Mucosa of stomach (tissue), 1 donor: ENCODE results near the gene NRTN.
A peak's percentile ranks its signal among the peaks of the same experiment; 100 is the strongest.

Source experiments
- H3K27me3 ChIP-seq: one replicate; pipeline ENCODE4 v1.7.0; 2013; ENCODE audit warnings: mild to moderate bottlenecking, low read length; ENCODE audit not compliant: control insufficient read depth, insufficient read depth
- H3K36me3 ChIP-seq: one replicate; pipeline ENCODE4 v1.7.0; 2013; ENCODE audit warnings: low read length; ENCODE audit not compliant: control insufficient read depth, insufficient read depth
- H3K4me1 ChIP-seq: one replicate; pipeline ENCODE4 v1.7.0; 2013; ENCODE audit warnings: mild to moderate bottlenecking, low read length; ENCODE audit not compliant: control insufficient read depth, insufficient read depth
- H3K4me3 ChIP-seq: one replicate; pipeline ENCODE4 v1.7.0; 2013; ENCODE audit warnings: low read length
- H3K9ac ChIP-seq: one replicate; pipeline ENCODE4 v1.7.0; 2013; ENCODE audit warnings: mild to moderate bottlenecking, low read length, moderate library complexity
- H3K9me3 ChIP-seq: one replicate; pipeline ENCODE4 v1.7.0; 2013; ENCODE audit warnings: mild to moderate bottlenecking, low read length, moderate library complexity; ENCODE audit not compliant: control insufficient read depth
- donor health status: Pancreatic carcinoma.

Gene NRTN

DNA sequence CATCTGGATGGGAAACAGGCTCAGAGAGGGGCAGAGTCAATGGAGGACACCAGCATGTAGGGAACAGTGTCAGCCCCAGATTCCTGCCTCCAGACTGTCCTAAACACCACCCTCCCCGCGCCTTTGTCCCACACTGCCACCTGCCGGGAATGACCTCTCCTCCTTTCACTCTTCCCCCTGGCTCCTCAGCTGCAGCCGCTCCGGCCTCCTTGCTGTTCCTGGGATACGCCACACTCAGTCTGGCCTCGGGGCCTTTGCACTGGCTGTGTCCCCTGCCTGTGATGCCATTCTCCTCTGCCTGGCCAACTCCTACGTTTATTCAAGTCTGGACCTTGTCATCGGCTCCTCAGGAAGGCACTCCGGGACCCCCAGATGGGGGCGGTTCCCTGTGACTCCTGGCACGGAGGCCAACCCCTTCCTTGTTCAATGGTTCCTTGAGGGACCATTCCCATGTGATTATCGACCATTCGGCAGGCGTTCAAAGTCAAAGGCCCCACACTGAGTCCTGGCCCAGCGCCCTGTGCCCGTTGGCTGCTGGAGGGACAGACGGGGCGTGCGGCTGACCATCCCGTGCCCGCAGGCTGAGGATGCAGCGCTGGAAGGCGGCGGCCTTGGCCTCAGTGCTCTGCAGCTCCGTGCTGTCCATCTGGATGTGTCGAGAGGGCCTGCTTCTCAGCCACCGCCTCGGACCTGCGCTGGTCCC is 18.9 kb downstream of the NRTN start:
- H3K9ac ChIP-seq: no peak overlapping the region
- H3K9me3 ChIP-seq: no peaks in the 10 kb centered on the region
- no peak overlapping the region for H3K4me3 ChIP-seq
- no peaks in the 10 kb centered on the region for H3K36me3 ChIP-seq
- H3K27me3 ChIP-seq: peaks cover 5% of the 10 kb centered on the region
- H3K4me1 ChIP-seq: peaks cover 21% of the 10 kb centered on the region

DNA sequence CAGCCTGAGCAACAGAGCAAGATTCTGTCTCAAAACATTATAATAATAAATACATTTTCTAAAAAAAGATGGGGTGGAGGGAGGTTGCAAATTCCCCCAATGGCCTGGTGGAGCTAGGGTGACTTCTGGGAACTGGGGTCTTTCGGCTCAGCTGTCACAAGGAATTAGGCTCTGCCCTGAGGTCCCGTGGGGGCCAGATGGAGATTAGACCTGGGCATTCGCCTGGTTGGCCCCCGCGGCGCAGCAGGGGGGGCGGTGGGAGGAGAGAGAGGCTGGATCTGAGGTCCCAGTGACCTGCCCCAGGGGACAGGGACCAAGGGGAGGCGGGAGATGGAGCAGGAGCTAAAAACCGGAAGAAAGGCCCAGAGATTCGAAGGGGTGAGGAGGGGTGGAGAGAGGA is 19.9 kb downstream of the NRTN start:
- Histone ChIP-seq H3K9me3 (no peaks in the 10 kb centered on the region), H3K4me1 (peaks cover 31% of the 10 kb centered on the region), H3K36me3 (no peaks in the 10 kb centered on the region), H3K9ac (no peak overlapping the region), H3K27me3 (peaks cover 8% of the 10 kb centered on the region), H3K4me3 (no peak overlapping the region)

DNA sequence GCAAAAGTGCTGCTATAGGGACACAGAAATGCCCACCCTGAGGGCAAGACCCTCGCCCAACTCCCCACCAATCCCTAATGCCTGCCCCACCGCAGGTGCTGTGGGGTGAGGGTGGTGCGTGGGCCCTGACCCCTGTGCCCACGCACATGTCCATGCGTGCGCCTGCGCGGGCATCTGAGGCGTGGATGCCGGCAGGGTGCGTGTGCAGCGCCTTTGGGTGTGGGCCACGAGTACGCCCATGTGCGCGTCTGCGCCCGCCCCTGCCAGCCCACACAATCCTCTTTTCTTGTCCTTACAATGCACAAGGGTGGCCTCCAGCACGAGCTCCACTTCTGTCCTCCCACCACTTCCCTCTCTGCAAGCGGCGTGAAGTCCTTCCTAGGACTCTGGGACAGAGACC is 20.3 kb downstream of the NRTN start:
- Histone ChIP-seq H3K9ac (no peak overlapping the region), H3K27me3 (peaks cover 8% of the 10 kb centered on the region), H3K4me3 (no peak overlapping the region), H3K36me3 (no peaks in the 10 kb centered on the region), H3K4me1 (peaks cover 33% of the 10 kb centered on the region), H3K9me3 (no peaks in the 10 kb centered on the region)

DNA sequence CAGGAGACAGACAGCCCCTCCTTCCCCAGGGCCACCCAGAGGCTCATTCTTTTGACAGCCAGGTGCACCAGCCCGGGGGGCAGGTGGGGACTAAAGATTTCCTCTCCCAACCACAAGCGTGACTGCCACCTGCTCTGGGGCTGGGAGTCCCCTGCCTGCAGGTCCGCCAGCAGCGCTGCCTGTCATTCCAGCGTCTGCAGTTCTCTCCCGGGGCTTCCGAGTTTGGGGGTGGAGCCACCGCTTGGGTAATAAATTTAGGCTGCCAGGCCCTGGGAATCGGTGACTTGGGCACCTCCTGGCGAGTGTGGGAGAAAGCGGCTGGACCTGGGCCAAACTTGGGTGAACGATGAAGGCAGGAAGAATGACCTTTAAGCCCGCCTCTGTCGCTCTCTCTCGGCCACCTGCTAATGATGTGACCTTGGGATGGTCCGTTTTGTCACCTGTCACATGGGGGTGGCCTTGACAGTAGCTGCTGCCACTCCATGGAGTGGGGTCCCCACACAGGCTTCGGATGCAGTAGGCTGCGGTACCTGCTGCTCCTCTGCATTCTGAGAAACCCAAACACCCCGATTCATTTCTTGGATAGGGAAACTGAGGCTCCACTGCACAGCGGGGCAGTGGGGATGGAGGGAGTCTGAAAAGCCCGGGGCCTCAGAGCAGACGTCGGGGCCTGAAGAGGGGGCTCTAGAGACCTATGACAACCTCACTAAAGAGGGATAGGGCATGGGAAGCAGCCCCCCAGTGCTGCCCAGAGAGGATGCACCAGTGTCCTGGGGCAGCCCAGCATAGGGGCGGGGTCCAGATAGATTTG is 21.9 kb downstream of the NRTN start:
- Histone ChIP-seq H3K4me3 (no peak overlapping the region), H3K9ac (peak overlapping the region; percentile 9), H3K9me3 (no peaks in the 10 kb centered on the region), H3K36me3 (no peaks in the 10 kb centered on the region), H3K27me3 (peaks cover 8% of the 10 kb centered on the region), H3K4me1 (peaks cover 33% of the 10 kb centered on the region)

DNA sequence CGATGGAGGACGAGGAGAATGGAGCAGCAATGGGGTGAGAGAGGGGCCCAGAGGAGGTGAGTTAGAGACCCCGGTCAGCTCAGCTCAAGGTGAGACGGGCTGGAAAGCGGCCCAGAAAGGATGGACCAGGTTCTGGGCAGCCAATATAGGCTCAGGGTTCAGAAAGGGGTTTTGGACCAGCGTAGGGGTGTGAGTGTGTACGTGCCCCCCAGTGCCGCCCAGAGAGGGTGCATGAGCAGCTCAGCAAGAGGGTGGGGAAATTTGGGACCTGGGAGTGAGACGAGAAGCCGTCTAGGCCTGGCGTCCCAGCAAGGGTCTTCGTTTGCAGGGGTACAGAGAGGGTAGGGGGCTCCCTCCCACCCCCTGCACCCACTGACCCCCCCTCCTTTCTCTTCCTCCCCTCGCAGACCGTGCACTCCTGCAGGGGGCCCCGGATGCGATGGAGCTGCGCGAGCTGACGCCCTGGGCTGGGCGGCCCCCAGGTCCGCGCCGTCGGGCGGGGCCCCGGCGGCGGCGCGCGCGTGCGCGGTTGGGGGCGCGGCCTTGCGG is 22.5 kb downstream of the NRTN start:
- Histone ChIP-seq H3K9me3 (no peaks in the 10 kb centered on the region), H3K9ac (peak overlapping the region; percentile 9), H3K4me3 (no peak overlapping the region), H3K27me3 (peaks cover 8% of the 10 kb centered on the region), H3K4me1 (peaks cover 27% of the 10 kb centered on the region), H3K36me3 (no peaks in the 10 kb centered on the region)

DNA sequence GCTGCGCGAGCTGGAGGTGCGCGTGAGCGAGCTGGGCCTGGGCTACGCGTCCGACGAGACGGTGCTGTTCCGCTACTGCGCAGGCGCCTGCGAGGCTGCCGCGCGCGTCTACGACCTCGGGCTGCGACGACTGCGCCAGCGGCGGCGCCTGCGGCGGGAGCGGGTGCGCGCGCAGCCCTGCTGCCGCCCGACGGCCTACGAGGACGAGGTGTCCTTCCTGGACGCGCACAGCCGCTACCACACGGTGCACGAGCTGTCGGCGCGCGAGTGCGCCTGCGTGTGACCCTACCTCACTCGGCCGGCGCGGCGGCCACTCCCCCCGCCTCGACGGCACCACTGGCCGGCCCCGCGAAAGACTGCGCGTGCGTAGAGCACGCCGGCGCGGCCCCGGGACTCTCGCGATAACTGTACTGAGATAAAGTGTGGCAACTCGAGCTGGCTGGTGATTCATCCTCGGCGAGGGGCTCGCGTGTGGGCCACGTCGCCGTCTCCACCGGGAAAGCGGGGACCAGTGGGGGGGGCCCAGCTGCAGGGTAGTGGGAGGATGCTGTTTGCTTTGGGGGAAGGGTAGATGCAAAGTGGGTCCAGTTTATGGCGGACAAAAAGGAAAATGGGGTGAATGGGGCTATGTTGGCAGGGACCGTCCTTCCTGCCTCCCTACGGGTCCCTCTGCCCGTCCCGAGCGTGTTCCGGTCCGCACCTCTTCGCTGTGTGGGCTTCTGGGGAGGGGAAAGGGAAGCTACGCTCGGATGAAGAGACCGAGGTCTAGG is 23.2 kb downstream of the NRTN start:
- Histone ChIP-seq H3K27me3 (peaks cover 8% of the 10 kb centered on the region), H3K4me3 (peak overlapping the region; percentile 67), H3K9ac (peak overlapping the region; percentile 84), H3K9me3 (no peaks in the 10 kb centered on the region), H3K4me1 (peaks cover 27% of the 10 kb centered on the region), H3K36me3 (no peaks in the 10 kb centered on the region)

GRCh38 chr19:5828661-5829566 is 24.0 kb downstream of the NRTN start:
- peak overlapping the region; percentile 84 for H3K9ac ChIP-seq

GRCh38 chr19:5829567-5830310 is 24.9 kb downstream of the NRTN start:
- Histone ChIP-seq H3K4me1 (peaks cover 27% of the 10 kb centered on the region), H3K27me3 (peaks cover 8% of the 10 kb centered on the region), H3K9me3 (no peaks in the 10 kb centered on the region), H3K36me3 (no peaks in the 10 kb centered on the region), H3K4me3 (no peak overlapping the region), H3K9ac (no peak overlapping the region)

More at GRCh38 chr19:5828661-5829566, 24.0 kb downstream of the NRTN start:
- Histone ChIP-seq H3K4me3 (peak overlapping the region; percentile 67), H3K36me3 (no peaks in the 10 kb centered on the region), H3K27me3 (peaks cover 8% of the 10 kb centered on the region), H3K4me1 (peaks cover 27% of the 10 kb centered on the region), H3K9me3 (no peaks in the 10 kb centered on the region)

DNA sequence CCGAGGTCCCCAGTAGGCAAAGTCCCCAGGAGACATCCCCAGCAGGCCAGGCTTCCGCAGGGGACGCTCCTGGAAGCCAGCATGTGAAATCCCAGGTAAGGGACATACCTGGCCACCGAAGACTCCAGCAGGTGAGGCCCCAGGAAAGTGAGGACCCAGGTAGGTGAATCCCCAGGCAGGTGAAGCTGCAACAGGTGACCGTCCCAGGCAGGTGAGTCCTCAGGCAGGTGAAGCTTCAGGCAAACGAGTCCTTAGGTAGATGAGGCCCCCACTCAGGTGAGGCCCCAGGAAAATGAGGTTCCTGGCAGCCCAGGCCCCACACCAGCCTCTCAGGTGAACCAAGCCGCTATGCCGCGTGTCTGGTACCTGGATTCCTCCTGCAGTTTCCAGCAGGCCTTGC is 26.3 kb downstream of the NRTN start:
- Histone ChIP-seq H3K4me1 (peaks cover 27% of the 10 kb centered on the region), H3K9me3 (no peaks in the 10 kb centered on the region), H3K36me3 (no peaks in the 10 kb centered on the region), H3K27me3 (peaks cover 8% of the 10 kb centered on the region), H3K4me3 (no peak overlapping the region), H3K9ac (no peak overlapping the region)

- Histone ChIP-seq H3K27me3 (peaks cover 8% of the 10 kb centered on the region), H3K9me3 (no peaks in the 10 kb centered on the region), H3K9ac (no peak overlapping the region), H3K4me1 (peaks cover 23% of the 10 kb centered on the region), H3K4me3 (no peak overlapping the region), H3K36me3 (no peaks in the 10 kb centered on the region)
Observed at GRCh38 chr19:5832061-5832460, 27.2 kb downstream of the NRTN start.
